HCT116 (cell line): Measurements from ENCODE around the gene AGPAT2. TPM values are rescaled to one million over a fixed set of nuclear protein-coding genes. Genes with fewer than 3 reads are reported as not detected.
A peak's percentile ranks its signal among the peaks of the same experiment; 100 is the strongest.

Experiments
- ATAC-seq: fragments of 200-7000 bp; cut with Tn5 transposase; 2 replicates; pipeline ENCODE4 v1.9.1; 2020; ENCODE audit warnings: mild to moderate bottlenecking, moderate library complexity
- BruUV-seq: library from RNA; stranded (reverse); fragments of 400-500 nt; replicated peaks from 2 replicates; lab custom pipeline; 2021; lab: Mats Ljungman, UMichigan
- CTCF ChIA-PET: fragments of 300-600 bp; sonication (Branson Sonifier 250); formaldehyde crosslinking; loops from one replicate; lab custom pipeline; 2021; ENCODE audit warnings: antibody characterized with exemption; lab: Charles Lee
- POLR2A ChIA-PET: fragments of 300-600, 350-600 bp; sonication (Branson Sonifier 250); formaldehyde crosslinking; loops from one replicate; lab custom pipeline; 2021; ENCODE audit warnings: antibody characterized with exemption; lab: Charles Lee
- RAD21 ChIA-PET, 2 experiments: fragments of 300-600 bp; sonication (Branson Sonifier 250); formaldehyde crosslinking; loops; one replicate each; lab custom pipeline; 2023; ENCODE audit warnings: low total read pairs in 2 of 2; ENCODE audit not compliant: uncharacterized antibody in 2 of 2, unreplicated experiment in 2 of 2, low non-redundant PET in 1 of 2; lab: Charles Lee
- DNase-seq: peaks from one replicate; pipeline ENCODE4 v3.0.0-alpha.2; 2010; ENCODE audit warnings: low read depth, low spot score
- H2AFZ ChIP-seq: fragments of 200-600 bp; shearing (Covaris generic), sonication (generic); 2 replicates; pipeline ENCODE4 v1.6.1; 2017; ENCODE audit warnings: low read depth, mixed run types, mixed read lengths, antibody characterized with exemption, low read length; ENCODE audit not compliant: poor library complexity, severe bottlenecking
- H3K27ac ChIP-seq: 2 replicates; pipeline ENCODE4 v1.5.1; 2012; ENCODE audit warnings: low read depth, low read length
- H3K27me3 ChIP-seq: fragments of 200-600 bp; sonication (generic); 2 replicates; pipeline ENCODE4 v1.6.1; 2016; ENCODE audit warnings: mixed run types, low read length, mixed read lengths; ENCODE audit not compliant: insufficient read depth
- H3K36me3 ChIP-seq, 2 experiments: fragments of 200-500 bp in 1 of 2; fragments of 200-600 bp in 1 of 2; sonication (Bioruptor generic) in 1 of 2; sonication (generic) in 1 of 2; 2 replicates each; pipeline versions ENCODE4 v1.5.1 to v1.6.1; 2014 to 2016; ENCODE audit warnings: low read length in 2 of 2, inconsistent platforms in 1 of 2, mixed read lengths in 1 of 2, mixed run types in 1 of 2; ENCODE audit not compliant: insufficient read depth in 2 of 2, control insufficient read depth in 1 of 2
- H3K4me1 ChIP-seq, 2 experiments: fragments of 200-600 bp in 1 of 2; sonication (generic) in 1 of 2; 2 replicates each; pipeline versions ENCODE4 v1.5.1 to v1.6.1; 2012 to 2017; ENCODE audit warnings: low read length in 2 of 2, inconsistent platforms in 1 of 2, mild to moderate bottlenecking in 1 of 2, mixed read lengths in 1 of 2, mixed run types in 1 of 2, moderate library complexity in 1 of 2; ENCODE audit not compliant: insufficient read depth in 2 of 2, control insufficient read depth in 1 of 2
- H3K4me2 ChIP-seq: fragments of 200-600 bp; sonication (generic); 2 replicates; pipeline ENCODE4 v1.6.1; 2017; ENCODE audit warnings: mixed run types, low read length, mixed read lengths
- H3K4me3 ChIP-seq, 2 experiments: fragments of 200-600 bp in 1 of 2; sonication (generic) in 1 of 2; replicated peaks in 1 of 2; 2 replicates each; pipeline ENCODE4 v1.5.1; 2011 to 2016; ENCODE audit warnings: low read length in 2 of 2, control low read depth in 1 of 2, low read depth in 1 of 2, mild to moderate bottlenecking in 1 of 2, mixed read lengths in 1 of 2, mixed run types in 1 of 2
- H3K79me2 ChIP-seq: fragments of 200-600 bp; sonication (generic); 2 replicates; pipeline ENCODE4 v1.6.1; 2017; ENCODE audit warnings: mild to moderate bottlenecking, mixed run types, low read length, moderate library complexity, mixed read lengths; ENCODE audit not compliant: insufficient read depth
- H3K9ac ChIP-seq: fragments of 200-600 bp; sonication (generic); 2 replicates; pipeline ENCODE4 v1.6.1; 2016; ENCODE audit warnings: low read length, mixed read lengths
- H3K9me2 ChIP-seq: fragments of 200-600 bp; sonication (generic), shearing (Covaris generic); 2 replicates; pipeline ENCODE4 v1.6.1; 2017; ENCODE audit warnings: mixed run types, mild to moderate bottlenecking, moderate library complexity; ENCODE audit not compliant: insufficient read depth
- H3K9me3 ChIP-seq, 2 experiments: fragments of 200-500 bp in 1 of 2; fragments of 200-600 bp in 1 of 2; sonication (Bioruptor generic) in 1 of 2; sonication (generic) in 1 of 2; 2 replicates each; pipeline ENCODE4 v1.6.1; 2014 to 2017; ENCODE audit warnings: low read length in 2 of 2, mixed read lengths in 2 of 2, inconsistent platforms in 1 of 2, low read depth in 1 of 2, mild to moderate bottlenecking in 1 of 2, mixed run types in 1 of 2, moderate library complexity in 1 of 2; ENCODE audit not compliant: control insufficient read depth in 1 of 2, insufficient read depth in 1 of 2
- H4K20me1 ChIP-seq: fragments of 200-600 bp; sonication (generic), shearing (Covaris generic); 2 replicates; pipeline ENCODE4 v1.6.1; 2017; ENCODE audit warnings: mixed run types, mild to moderate bottlenecking, moderate library complexity; ENCODE audit not compliant: insufficient read depth
- CBX3 ChIP-seq: IDR thresholded peaks from 2 replicates; pipeline ENCODE4 v1.6.1; 2012; ENCODE audit warnings: low read depth
- CEBPB ChIP-seq: IDR thresholded peaks from 2 replicates; pipeline ENCODE4 v1.6.1; 2012; ENCODE audit warnings: low read depth
- EZH2 ChIP-seq: fragments of 200-600 bp; sonication (generic); IDR thresholded peaks from 2 replicates; pipeline ENCODE4 v1.6.1; 2017; ENCODE audit warnings: antibody characterized with exemption, mixed run types
- EZH2phosphoT487 ChIP-seq: fragments of 200-600 bp; IDR thresholded peaks from 2 replicates; pipeline ENCODE4 v1.6.1; 2018; ENCODE audit warnings: antibody characterized with exemption, borderline replicate concordance
- JUND ChIP-seq: IDR thresholded peaks from 2 replicates; pipeline ENCODE4 v1.6.1; 2012
- POLR2AphosphoS5 ChIP-seq: IDR thresholded peaks from 2 replicates; pipeline ENCODE4 v1.6.1; 2011; ENCODE audit warnings: mild to moderate bottlenecking, low read depth, low read length, moderate library complexity
- RAD21 ChIP-seq: IDR thresholded peaks from 2 replicates; pipeline ENCODE4 v1.6.1; 2012; ENCODE audit warnings: low read depth, mild to moderate bottlenecking
- SP1 ChIP-seq: IDR thresholded peaks from 2 replicates; pipeline ENCODE4 v1.6.1; 2012; ENCODE audit warnings: low read depth
- SRF ChIP-seq: IDR thresholded peaks from 2 replicates; pipeline ENCODE4 v1.6.1; 2012; ENCODE audit warnings: low read depth
- TCF7L2 ChIP-seq: IDR thresholded peaks from 2 replicates; pipeline ENCODE4 v1.7.0; 2011; ENCODE audit warnings: borderline replicate concordance, inconsistent platforms; ENCODE audit not compliant: insufficient read depth, insufficient read length; ENCODE audit errors: extremely low read depth
- YY1 ChIP-seq: IDR thresholded peaks from 2 replicates; pipeline ENCODE4 v1.6.1; 2011; ENCODE audit warnings: low read length, low read depth, moderate library complexity, mild to moderate bottlenecking; ENCODE audit not compliant: insufficient replicate concordance; ENCODE audit errors: extremely low read depth
- ZFX ChIP-seq: fragments of 450-650 bp; IDR thresholded peaks from 2 replicates; pipeline ENCODE4 v1.6.1; 2017
- intact Hi-C: fragments of 100-400 bp; cut with micrococcal nuclease; formaldehyde crosslinking; loops from 2 replicates; pipeline ENCODE4 v1.10.0; 2022
- total RNA-seq: library from RNA; stranded (reverse); gene quantifications from one replicate; pipeline ENCODE4 v1.2.1, GENCODE V29; 2021; ENCODE audit not compliant: unreplicated experiment
- TF ChIP-seq, protein P1 (sequence below): IDR thresholded peaks from 2 replicates; pipeline ENCODE4 v1.6.1; 2011; ENCODE audit warnings: mild to moderate bottlenecking, low read length, moderate library complexity; ENCODE audit not compliant: insufficient replicate concordance; ENCODE audit errors: extremely low read depth
- TF ChIP-seq, protein P2 (sequence below), 3 experiments: fragments of 200-600 bp in 1 of 3; sonication (generic) in 1 of 3; IDR thresholded peaks in 2 of 3; conservative IDR thresholded peaks in 1 of 3; 2 replicates each; pipeline ENCODE4 v1.5.1; 2012 to 2017; ENCODE audit warnings: low read depth in 2 of 3, low read length in 2 of 3, antibody characterized with exemption in 1 of 3, borderline replicate concordance in 1 of 3, control low read depth in 1 of 3, mild to moderate bottlenecking in 1 of 3, mixed read lengths in 1 of 3, mixed run types in 1 of 3, moderate library complexity in 1 of 3; ENCODE audit not compliant: insufficient read depth in 1 of 3

The AGPAT2 gene
- total RNA-seq, 1 experiment from 2014 or later, result 86.0 TPM

DNA sequence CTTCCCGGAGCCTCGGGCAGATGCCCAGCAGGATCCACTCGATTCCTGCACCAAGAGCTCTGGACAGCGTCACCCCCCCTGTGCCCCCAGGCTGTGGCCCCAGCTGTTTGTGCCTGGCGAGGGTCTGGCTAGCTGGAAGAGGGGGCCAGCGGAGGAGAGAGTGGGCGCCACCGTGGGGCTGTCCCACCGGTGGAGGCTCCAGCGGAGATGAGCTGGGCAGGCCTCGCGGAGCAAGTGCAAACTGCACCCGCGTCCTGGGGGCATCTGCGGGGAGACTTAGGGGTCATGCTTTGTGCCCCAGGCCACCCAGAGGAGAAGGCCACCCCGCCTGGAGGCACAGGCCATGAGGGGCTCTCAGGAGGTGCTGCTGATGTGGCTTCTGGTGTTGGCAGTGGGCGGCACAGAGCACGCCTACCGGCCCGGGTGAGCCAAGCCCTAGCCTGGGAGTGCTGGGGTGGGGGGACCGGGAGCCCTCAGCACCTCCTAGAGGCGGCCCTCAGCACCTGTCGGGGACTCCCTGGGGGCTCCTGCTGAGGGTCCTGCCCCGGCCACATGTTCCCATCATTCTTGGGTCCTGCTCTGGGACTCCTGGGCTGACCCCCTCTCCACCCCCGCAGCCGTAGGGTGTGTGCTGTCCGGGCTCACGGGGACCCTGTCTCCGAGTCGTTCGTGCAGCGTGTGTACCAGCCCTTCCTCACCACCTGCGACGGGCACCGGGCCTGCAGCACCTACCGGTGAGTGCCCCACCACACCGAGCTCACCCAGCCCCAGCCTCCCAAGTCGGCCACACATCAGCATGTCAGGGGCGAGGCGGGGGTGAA is 19.1 kb downstream of the AGPAT2 start:
- H3K27ac ChIP-seq, result no peak overlapping the region; the same call in 1 of the 2 replicates
- no peaks in the 10 kb centered on the region for H3K27me3 ChIP-seq
- H3K4me1 ChIP-seq, result peaks cover 0 to 36% of the 10 kb centered on the region in 2 experiments; a peak in 2 of 4 replicates
- ChIA-PET POLR2A (no interaction called here), CTCF (no interaction called here), RAD21 (no interaction called here)
- no peak overlapping the region for H3K9ac ChIP-seq
- ATAC-seq, result no peak
- intact Hi-C loops, result no loop called here
- H3K9me3 ChIP-seq, result no peaks in the 10 kb centered on the region
- H2AFZ ChIP-seq, result no peak overlapping the region
- BruUV-seq, result no TSS peak
- no peak for DNase-seq
- H3K9me2 ChIP-seq, result no peaks in the 10 kb centered on the region
- H3K4me2 ChIP-seq, result no peak overlapping the region
- H4K20me1 ChIP-seq, result no peaks in the 10 kb centered on the region
- H3K36me3 ChIP-seq, result no peaks in the 10 kb centered on the region
- H3K4me3 ChIP-seq, result no peak overlapping the region
- TF ChIP-seq CEBPB, result no peak
- TF ChIP-seq SP1, result no peak
- TF ChIP-seq CBX3, result no peak
- no peak for TF ChIP-seq ZFX
- no peak for TF ChIP-seq TCF7L2
- no peak for TF ChIP-seq EZH2
- TF ChIP-seq RAD21, result no peak
- no peaks in the 10 kb centered on the region for H3K79me2 ChIP-seq

DNA sequence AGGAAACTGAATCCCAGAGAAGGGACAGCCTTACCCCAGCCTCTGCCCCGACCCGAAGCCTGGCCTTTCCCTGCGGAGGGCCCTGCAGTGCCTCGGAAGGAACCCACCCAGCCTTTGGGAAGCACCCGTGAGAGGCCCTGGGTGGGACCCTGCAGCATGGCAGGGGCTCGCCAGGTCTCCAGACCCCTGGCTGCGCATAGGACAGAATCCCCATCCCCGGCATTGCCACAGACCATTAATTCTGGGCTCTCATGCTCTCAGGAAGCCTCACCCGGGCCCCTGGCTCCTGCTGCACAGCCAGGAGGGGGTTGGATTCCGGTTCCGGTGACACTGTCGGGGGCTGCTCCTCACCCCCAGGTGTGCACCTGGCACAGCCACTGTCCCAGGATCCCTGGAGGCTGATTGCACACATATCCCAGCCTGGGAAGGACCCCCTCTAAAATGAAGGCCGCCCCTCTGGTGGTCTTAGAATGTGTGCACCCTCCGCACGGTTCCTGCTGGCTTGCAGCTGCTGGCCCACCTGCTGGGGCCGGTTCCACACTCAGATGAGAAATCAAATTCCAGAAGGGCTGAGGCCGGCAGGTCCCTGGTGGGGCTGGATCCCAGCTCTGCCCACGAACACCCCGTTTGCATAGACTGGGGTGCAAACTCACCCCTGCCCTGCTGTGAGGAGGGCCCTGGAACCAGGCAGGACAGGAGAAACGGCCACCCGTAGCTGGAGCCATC is 19.9 kb downstream of the AGPAT2 start:
- POLR2A ChIA-PET, result no interaction called here

More for the DNA sequence above, 19.9 kb downstream of the AGPAT2 start:
- DNase-seq (no peak), ATAC-seq (no peak)
- Histone ChIP-seq H3K4me2 (peak overlapping the region; percentile 80), H3K27ac (no peak overlapping the region), H3K4me1 (peaks cover 0 to 30% of the 10 kb centered on the region in 2 experiments; a peak in 2 of 4 replicates), H4K20me1 (no peaks in the 10 kb centered on the region), H3K4me3 (no peak overlapping the region), H3K9me2 (no peaks in the 10 kb centered on the region), H3K79me2 (no peaks in the 10 kb centered on the region), H3K9me3 (no peaks in the 10 kb centered on the region), H2AFZ (no peak overlapping the region), H3K9ac (no peak overlapping the region), H3K27me3 (no peaks in the 10 kb centered on the region), H3K36me3 (no peaks in the 10 kb centered on the region)
- no TSS peak for BruUV-seq
- TF ChIP-seq RAD21 (no peak), CEBPB (no peak), POLR2AphosphoS5 (no peak), EZH2phosphoT487 (no peak), CBX3 (no peak), SRF (no peak), EZH2 (no peak), YY1 (no peak), JUND (no peak)
- TF ChIP-seq, protein P1, sequence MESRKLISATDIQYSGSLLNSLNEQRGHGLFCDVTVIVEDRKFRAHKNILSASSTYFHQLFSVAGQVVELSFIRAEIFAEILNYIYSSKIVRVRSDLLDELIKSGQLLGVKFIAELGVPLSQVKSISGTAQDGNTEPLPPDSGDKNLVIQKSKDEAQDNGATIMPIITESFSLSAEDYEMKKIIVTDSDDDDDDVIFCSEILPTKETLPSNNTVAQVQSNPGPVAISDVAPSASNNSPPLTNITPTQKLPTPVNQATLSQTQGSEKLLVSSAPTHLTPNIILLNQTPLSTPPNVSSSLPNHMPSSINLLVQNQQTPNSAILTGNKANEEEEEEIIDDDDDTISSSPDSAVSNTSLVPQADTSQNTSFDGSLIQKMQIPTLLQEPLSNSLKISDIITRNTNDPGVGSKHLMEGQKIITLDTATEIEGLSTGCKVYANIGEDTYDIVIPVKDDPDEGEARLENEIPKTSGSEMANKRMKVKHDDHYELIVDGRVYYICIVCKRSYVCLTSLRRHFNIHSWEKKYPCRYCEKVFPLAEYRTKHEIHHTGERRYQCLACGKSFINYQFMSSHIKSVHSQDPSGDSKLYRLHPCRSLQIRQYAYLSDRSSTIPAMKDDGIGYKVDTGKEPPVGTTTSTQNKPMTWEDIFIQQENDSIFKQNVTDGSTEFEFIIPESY, result no peak
- TF ChIP-seq, protein P2, sequence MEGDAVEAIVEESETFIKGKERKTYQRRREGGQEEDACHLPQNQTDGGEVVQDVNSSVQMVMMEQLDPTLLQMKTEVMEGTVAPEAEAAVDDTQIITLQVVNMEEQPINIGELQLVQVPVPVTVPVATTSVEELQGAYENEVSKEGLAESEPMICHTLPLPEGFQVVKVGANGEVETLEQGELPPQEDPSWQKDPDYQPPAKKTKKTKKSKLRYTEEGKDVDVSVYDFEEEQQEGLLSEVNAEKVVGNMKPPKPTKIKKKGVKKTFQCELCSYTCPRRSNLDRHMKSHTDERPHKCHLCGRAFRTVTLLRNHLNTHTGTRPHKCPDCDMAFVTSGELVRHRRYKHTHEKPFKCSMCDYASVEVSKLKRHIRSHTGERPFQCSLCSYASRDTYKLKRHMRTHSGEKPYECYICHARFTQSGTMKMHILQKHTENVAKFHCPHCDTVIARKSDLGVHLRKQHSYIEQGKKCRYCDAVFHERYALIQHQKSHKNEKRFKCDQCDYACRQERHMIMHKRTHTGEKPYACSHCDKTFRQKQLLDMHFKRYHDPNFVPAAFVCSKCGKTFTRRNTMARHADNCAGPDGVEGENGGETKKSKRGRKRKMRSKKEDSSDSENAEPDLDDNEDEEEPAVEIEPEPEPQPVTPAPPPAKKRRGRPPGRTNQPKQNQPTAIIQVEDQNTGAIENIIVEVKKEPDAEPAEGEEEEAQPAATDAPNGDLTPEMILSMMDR (IDR thresholded peaks at IDR 0.05 in 2 of 3, conservative IDR thresholded peaks at IDR 0.05 in 1 of 3; ENCODE audit: borderline replicate concordance in 1 of 3, insufficient read depth in 1 of 3, low read depth in 2 of 3, low read length in 2 of 3), result no peak
- RAD21 ChIA-PET, result no interaction called here
- CTCF ChIA-PET, result no interaction called here
- intact Hi-C loops, result no loop called here
